Measurements from ENCODE around the gene SLC41A1.
A peak's percentile ranks its signal among the peaks of the same experiment; 100 is the strongest.

SLC41A1 gene

DNA sequence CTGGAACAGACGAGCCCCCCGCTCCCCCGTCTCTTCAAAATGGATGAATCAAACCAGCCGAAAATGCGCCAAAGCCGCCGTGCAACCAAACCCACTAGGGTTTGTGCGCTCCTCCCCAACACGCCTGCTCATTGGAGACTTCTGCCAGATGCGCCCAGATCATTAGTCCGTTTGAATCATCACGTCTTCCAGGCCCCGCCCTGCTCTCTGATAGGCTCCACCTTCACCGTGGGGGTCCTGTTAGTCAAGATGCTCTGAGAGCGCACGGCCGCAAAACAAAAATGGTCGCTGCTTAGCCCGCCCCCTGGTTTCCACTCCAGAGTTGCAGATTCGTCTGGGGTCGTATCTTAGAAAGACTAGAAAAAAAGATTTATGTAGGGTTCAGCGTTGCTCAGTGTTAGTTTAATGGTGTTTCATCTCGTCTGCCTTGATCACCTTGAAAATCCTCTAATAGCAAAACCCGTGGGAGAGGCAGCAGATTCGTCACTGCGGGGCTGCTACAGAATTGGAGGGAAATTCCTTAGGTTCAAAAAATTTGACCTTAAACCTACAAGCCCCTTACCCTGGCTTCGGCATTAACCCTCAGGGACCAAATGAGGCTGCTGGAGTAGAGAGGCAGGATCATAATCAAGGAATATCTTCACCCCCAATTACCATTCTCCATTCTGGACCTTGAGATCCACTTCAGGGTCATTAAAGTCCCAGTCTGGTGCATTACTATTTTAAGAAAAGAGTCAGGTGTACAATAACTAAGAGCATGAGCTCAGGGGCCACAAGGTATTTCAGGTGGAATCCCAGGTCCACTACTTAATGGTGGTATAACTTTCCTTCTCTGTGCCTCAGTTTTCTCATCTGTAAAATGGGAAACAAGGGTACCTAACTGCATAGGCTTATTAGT is 62.6 kb downstream of the SLC41A1 start, which contains the start of gene NUCKS1:
Gene NUCKS1 (minus strand): TSS at position 45 of the 898 bp plus-strand sequence. CDS start 209 bp downstream, outside the sequence.
- peak; percentile 87 to 91 for DNase-seq

DNA sequence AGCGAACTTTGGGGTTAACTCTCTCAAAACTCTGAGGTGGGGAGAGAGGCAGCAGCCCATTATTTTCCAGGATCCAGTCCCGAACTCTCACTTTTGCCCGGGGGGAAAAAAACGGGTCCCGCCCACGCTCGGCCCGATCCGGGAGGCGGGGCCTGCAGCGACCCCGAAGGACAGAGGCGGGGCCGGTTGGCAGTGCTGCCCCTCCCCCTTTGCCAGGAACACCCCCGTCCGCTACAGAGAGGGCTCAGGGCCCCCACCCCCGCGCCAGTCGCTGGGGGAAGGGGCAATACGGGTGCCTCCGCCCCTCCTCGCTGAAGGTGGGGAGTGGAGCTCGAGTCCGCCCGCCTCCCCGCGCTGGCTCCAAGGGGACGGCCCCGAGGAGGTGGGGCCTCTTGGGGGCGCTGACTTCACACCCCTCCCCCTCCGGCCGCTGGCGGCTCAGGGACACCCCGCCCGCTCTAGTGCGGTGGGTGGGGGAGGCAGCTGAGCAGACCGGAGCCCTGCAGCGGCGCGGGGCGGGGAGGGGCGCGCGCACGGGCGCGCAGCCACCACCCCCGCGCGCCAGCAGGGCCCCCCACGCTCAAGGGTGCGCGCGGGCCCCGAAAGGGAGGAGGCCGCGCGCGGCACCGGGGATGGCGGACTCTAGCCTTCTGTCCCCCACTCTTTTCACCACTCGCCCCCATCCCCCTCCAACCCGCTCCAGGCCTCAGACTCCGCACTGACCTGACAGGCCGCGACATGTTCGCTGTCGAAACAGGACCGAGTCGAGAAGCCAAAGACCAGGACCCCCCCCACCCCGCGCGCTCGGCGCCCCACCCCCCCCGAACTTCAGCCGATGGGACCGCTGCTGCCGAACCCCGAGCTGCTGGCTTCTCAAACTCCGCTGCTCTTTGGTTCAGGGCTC is 63.5 kb downstream of the SLC41A1 start:
- peak; percentile 93 to 94 for DNase-seq

- DNase-seq = peak; percentile 34 to 36
These were observed 64.4 kb downstream of the SLC41A1 start for GRCh38 chr1:205748403-205749233.

DNA sequence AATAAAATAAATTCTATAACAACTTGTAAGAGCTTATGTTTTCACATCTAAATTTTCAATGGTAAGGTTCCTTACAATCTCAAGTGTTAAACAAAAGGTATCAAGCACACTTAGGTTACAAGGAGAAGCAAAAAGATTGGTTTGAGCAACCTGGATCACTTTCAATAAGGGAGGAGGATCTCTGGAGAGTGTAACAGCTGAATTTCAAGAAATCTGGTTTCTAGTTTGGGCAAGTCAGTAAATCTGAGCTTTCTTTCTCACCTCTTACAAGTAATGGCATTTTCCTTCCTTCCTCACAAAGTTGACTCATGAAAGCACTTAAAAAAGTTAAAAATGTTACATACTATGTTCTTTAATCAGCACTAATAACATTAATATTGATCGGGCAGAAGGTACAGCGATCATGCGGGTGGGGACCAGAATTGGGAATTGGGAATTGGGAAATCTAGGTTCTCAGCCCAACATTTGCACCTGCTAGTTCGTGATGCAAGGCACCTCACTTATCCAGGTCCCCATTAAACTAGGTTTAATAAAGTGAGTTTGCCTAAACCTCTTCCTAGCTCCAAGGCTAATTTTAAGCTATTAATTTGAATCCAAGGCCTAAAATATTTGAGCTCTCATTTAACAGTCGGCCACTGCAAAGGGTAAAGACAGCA is 66.1 kb downstream of the SLC41A1 start:
- no peak for DNase-seq

- DNase-seq = no peak
These were observed 68.6 kb downstream of the SLC41A1 start for GRCh38 chr1:205744403-205744802.

- no peak for DNase-seq
These were observed 69.0 kb downstream of the SLC41A1 start for GRCh38 chr1:205743977-205744376.

GRCh38 chr1:205741681-205742080 is 71.3 kb downstream of the SLC41A1 start:
- DNase-seq = no peak

DNA sequence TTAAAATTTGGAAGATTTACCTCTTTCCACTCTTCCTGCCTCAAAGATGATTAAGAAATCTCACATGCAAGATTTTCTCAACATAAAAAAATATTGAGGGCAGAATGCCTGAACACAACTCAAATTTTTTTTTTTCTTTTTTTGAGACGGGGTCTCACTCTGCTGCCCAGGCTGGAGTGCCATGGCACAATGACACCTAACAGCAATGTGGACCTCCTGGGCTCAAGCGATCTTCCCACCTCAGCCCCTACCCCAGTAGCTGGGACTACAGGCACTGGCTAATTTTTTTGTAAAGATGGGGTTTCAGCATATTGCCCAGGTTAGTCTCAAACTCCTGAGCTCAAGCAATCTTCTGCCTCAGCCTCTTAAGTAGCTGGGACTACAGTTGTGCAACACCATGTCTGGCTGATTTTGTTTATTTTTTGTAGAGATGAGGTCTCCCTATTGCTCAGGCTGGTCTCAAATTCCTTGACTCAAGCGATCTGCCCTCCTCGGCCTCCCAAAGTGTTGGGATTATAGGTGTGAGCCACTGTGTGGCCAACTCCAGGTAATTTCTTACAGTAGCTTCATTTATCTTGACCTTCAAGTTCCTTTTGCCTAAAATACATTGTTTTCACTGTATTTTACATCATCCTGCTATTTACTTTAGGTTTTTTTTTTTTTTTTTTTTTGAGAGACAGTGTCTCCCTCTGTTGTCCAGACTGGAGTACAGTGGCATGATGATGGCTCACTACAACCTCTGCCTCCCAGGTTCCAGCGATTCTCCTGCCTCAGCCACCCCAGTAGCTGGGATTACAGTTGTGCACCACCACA is 73.4 kb downstream of the SLC41A1 start:
- no peak for DNase-seq

All from stimulated activated CD4-positive, alpha-beta T cell treated with anti-CD3 and anti-CD28 coated beads, Interleukin-2, amount 100 ng/mL, for 48 hours (primary cell).